Central memory CD8-positive, alpha-beta T cell (primary cell): ENCODE measurements around the gene SCD5.

Experiments used
- ATAC-seq: fragments of 150-1000 bp; cut with Tn5 transposase; replicated peaks from 2 replicates; pipeline ENCODE4 v1.10.0; 2022; ENCODE audit warnings: mild to moderate bottlenecking, moderate FRiP score, moderate number of reproducible peaks; ENCODE audit not compliant: poor library complexity, severe bottlenecking; ENCODE audit errors: extremely low read depth
- DNase-seq, 2 donors: peaks; one replicate each; pipeline ENCODE4 v3.0.0; 2021; ENCODE audit warnings: low spot score in 2 of 2
- H3K27ac Mint-ChIP-seq: one replicate; pipeline ENCODE4 v1.8.0; 2022; ENCODE audit warnings: low read depth, mild to moderate bottlenecking, moderate library complexity, mixed read lengths
- H3K27me3 Mint-ChIP-seq: one replicate; pipeline ENCODE4 v1.8.0; 2022; ENCODE audit warnings: mixed read lengths
- H3K36me3 Mint-ChIP-seq: one replicate; pipeline ENCODE4 v1.8.0; 2022; ENCODE audit warnings: mild to moderate bottlenecking, moderate library complexity, mixed read lengths; ENCODE audit not compliant: insufficient read depth
- H3K4me1 Mint-ChIP-seq: one replicate; pipeline ENCODE4 v1.8.0; 2022; ENCODE audit warnings: mixed read lengths
- H3K4me3 Mint-ChIP-seq: one replicate; pipeline ENCODE4 v1.8.0; 2022; ENCODE audit warnings: mild to moderate bottlenecking, moderate library complexity, mixed read lengths
- H3K9me3 Mint-ChIP-seq: one replicate; pipeline ENCODE4 v1.8.0; 2022; ENCODE audit warnings: mixed read lengths

The SCD5 gene

DNA sequence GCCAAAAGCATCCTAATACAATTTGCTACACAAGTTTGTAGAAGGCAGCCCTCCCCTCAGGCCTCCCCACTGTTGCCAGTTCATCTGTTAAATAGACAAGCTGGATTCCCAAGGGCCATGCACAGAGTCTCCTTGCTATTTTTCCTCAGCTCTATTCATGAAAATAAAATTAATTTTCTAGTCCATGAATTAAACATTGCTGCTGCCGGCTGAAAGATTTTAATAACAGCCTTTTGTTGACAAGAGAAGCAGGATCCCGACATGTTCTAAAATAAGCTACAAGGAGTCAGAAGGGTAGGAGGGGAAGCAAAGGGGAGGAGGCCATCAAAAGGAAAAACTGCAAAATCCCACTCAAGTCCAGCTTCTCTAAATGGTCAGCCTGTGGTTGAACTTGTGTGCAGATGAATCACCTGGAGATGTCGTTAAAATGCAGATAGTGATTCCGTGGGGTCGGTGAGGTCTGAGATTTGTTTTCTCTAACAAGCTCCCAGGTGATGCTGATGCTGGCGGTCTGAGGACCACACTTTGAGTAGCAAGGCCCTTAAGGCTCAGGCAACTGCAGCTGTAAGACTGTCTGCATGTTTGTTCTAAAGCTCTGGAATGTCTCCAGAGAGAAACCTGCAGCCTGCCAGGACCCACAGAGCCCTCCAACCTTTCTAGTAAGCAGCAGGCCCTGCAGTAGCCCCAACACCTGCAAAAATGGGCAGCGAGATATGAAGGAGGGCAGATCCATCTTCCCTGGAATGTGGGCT, 9.4 kb downstream of the SCD5 start:
- Mint-ChIP-seq H3K4me3 (no peak overlapping the region), H3K27me3 (no peaks in the 10 kb centered on the region), H3K4me1 (peaks cover 3% of the 10 kb centered on the region), H3K9me3 (no peaks in the 10 kb centered on the region), H3K36me3 (peaks cover 1% of the 10 kb centered on the region), H3K27ac (no peak overlapping the region)
- ATAC-seq (no peak), DNase-seq (no peak)

DNA sequence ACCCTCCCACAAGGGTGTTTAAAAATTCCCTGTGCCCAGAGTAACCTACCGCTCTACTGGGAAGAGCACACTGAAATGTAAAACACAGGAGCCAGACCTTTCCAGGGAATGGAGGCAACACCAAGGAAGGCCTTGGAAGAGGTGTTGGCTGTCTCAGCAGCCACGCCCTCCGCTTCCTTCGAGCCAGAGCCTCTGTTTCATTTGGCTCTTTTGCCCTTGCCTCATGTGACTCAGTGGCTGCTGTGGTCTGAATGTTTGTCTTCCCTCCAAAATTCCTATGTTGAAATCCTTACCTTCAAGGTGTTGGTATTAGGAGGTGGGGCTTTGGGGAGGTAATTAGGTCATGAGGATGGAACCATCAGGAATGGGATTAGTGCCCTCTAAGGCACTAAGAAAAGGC, 11.3 kb downstream of the SCD5 start:
- ATAC-seq (no peak), DNase-seq (no peak)
- H3K9me3 Mint-ChIP-seq, result no peaks in the 10 kb centered on the region
- peaks cover 3% of the 10 kb centered on the region for H3K4me1 Mint-ChIP-seq
- peaks cover 1% of the 10 kb centered on the region for H3K36me3 Mint-ChIP-seq
- no peak overlapping the region for H3K4me3 Mint-ChIP-seq
- H3K27ac Mint-ChIP-seq, result no peak overlapping the region
- H3K27me3 Mint-ChIP-seq, result no peaks in the 10 kb centered on the region

DNA sequence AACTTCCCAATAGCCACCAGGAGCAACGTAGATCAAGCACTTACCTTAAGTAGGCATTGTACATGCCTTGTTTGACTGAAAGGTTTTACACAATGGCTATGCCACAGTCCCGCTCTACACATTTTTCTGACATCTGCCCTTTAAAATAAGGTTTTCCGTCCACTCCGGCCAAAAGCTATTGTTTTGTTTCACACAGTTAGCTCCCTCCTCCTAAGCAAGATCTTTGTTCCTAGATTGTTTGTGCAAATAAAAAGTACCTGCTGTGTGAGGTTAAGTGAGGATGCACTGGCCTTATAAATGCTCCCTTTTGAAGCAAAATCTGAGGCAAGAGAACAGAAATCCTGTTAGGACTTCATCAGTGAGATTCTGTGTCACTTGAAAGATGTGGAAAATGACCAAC, 11.8 kb downstream of the SCD5 start:
- H3K4me3 Mint-ChIP-seq, result no peak overlapping the region
- DNase-seq (no peak), ATAC-seq (no peak)
- peaks cover 1% of the 10 kb centered on the region for H3K36me3 Mint-ChIP-seq
- no peaks in the 10 kb centered on the region for H3K9me3 Mint-ChIP-seq
- peaks cover 3% of the 10 kb centered on the region for H3K4me1 Mint-ChIP-seq
- no peaks in the 10 kb centered on the region for H3K27me3 Mint-ChIP-seq
- no peak overlapping the region for H3K27ac Mint-ChIP-seq

DNA sequence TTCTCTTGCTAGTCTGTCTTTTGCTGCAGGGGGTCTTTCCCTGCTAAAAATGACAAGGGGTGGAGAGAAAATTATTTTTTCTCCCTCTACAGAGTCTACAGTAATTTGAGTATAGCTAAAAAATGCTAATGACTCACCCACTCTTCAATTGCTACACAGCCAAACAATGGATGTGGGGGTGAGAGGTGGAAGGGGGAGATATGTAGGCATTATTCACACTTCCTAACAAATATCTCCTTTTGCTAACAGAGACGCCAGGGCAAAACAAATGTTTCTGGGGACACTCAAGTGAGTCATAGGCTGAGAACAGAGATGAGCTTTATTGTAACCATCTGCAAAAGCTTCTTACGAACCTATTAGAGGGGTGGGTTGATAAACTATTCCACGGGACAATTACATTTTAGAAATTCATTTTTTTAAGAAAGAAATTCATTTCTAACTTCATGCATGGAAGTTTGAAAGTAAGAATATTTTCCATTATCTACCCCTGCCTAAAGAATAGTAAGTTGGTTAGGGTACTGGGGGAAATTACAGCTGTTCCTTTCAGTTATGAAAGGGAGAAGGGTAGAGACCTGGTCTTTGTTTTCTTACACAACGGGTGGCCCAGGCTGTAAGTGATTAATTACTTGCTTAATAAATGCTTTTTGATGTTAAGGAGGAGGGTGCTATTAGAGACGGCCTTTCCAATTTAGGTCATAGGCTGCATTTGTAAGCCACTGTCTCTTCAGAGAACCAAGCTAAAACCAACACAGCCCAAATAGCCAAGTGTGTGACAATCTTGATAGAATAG, 12.8 kb downstream of the SCD5 start:
- DNase-seq, result no peak
- Mint-ChIP-seq H3K4me3 (no peak overlapping the region), H3K9me3 (no peaks in the 10 kb centered on the region), H3K27me3 (no peaks in the 10 kb centered on the region), H3K4me1 (no peaks in the 10 kb centered on the region), H3K36me3 (peaks cover 1% of the 10 kb centered on the region), H3K27ac (no peak overlapping the region)
- no peak for ATAC-seq

DNA sequence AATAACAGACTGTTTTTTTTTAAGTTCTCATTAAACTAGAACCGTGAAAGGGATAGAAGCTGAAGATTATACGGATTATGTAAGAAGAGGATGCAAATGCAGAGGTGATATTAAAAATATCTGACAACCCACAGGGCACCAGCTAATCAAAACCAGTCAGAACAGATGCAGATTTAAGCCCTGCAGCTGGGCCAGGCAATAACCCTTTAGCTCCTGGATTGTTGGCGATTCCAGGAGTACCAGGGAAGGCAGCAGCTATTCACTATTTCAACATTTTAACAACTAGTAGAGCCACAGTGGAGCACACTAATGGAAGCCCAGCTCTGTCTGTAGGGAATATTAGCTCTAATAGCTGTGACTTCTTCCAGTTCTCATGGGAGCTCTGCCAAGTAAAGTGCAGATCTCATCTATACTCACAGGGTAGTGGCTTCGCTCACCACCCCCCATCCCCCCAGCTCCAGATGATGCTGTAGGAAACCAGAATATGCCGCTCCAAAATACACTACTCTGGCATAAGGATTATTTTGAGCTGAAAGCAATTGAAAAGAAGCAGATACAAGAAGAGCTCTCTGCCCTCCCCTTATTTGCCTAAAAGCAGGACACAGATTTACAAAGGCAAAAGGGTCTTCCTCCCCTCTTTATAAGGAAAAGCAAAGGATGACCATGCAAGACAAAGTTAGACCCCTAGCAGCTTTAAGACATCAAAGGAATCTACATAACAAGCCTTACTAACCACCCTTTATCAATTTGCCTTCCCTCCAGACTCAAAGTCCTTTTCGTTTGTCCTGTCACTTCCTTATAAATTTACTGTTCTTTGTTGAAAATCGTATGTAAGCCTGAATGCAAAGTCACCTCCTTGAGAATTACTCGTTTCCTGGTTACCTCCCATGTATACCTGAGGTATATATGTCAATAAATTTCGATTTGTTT, 13.7 kb downstream of the SCD5 start:
- H3K4me3 Mint-ChIP-seq, result no peak overlapping the region
- no peak for ATAC-seq
- H3K36me3 Mint-ChIP-seq, result peaks cover 1% of the 10 kb centered on the region
- DNase-seq, result no peak
- no peaks in the 10 kb centered on the region for H3K9me3 Mint-ChIP-seq
- no peak overlapping the region for H3K27ac Mint-ChIP-seq
- H3K27me3 Mint-ChIP-seq, result no peaks in the 10 kb centered on the region
- H3K4me1 Mint-ChIP-seq, result no peaks in the 10 kb centered on the region

GRCh38 chr4:82782626-82783345, 15.8 kb downstream of the SCD5 start:
- Mint-ChIP-seq H3K4me1 (no peaks in the 10 kb centered on the region), H3K9me3 (no peaks in the 10 kb centered on the region), H3K27me3 (no peaks in the 10 kb centered on the region), H3K27ac (no peak overlapping the region), H3K4me3 (no peak overlapping the region), H3K36me3 (peaks cover 1% of the 10 kb centered on the region)
- DNase-seq, result no peak
- ATAC-seq, result no peak

DNA sequence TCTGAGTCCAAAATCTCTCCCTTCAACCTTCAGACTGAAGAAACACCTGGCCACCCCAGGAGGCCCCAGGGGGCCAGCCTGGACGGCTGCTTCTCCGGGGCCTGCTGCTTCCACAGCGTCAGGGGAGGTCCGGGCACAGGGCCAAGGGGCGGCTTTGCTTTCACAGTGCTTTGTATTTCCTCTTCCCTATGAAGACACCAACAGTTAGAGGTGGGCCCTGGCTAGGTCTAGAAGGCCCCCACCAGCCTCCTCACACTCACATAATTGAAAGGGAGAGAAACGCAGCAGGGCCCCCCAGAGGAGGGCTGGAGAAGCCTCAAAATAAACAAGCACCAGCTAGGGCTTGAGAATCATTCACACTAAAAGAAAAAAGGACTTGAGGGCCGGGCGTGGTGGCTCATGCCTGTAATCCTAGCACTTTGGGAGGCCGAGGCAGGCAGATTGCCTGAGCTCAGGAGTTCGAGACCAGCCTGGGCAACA, 17.8 kb downstream of the SCD5 start:
- Mint-ChIP-seq H3K27ac (no peak overlapping the region), H3K9me3 (no peaks in the 10 kb centered on the region), H3K4me3 (no peak overlapping the region), H3K4me1 (no peaks in the 10 kb centered on the region), H3K36me3 (no peaks in the 10 kb centered on the region), H3K27me3 (no peaks in the 10 kb centered on the region)
- ATAC-seq (no peak), DNase-seq (no peak)

- H3K4me1 Mint-ChIP-seq, result no peaks in the 10 kb centered on the region
- H3K27ac Mint-ChIP-seq, result no peak overlapping the region
- no peaks in the 10 kb centered on the region for H3K27me3 Mint-ChIP-seq
- ATAC-seq (no peak), DNase-seq (no peak)
- no peak overlapping the region for H3K4me3 Mint-ChIP-seq
- H3K9me3 Mint-ChIP-seq, result no peaks in the 10 kb centered on the region
- H3K36me3 Mint-ChIP-seq, result no peaks in the 10 kb centered on the region
These were observed 18.3 kb downstream of the SCD5 start for GRCh38 chr4:82780170-82780751.

- no peak overlapping the region for H3K27ac Mint-ChIP-seq
- no peak for DNase-seq
- no peaks in the 10 kb centered on the region for H3K4me1 Mint-ChIP-seq
- H3K4me3 Mint-ChIP-seq, result no peak overlapping the region
- no peaks in the 10 kb centered on the region for H3K27me3 Mint-ChIP-seq
- no peaks in the 10 kb centered on the region for H3K9me3 Mint-ChIP-seq
- no peak for ATAC-seq
- no peaks in the 10 kb centered on the region for H3K36me3 Mint-ChIP-seq
These were observed 19.6 kb downstream of the SCD5 start for GRCh38 chr4:82779032-82779431.

- no peak for ATAC-seq
- Mint-ChIP-seq H3K36me3 (no peaks in the 10 kb centered on the region), H3K4me1 (no peaks in the 10 kb centered on the region), H3K27me3 (no peaks in the 10 kb centered on the region), H3K4me3 (no peak overlapping the region), H3K9me3 (no peaks in the 10 kb centered on the region), H3K27ac (no peak overlapping the region)
- DNase-seq, result no peak
These were observed 20.6 kb downstream of the SCD5 start for GRCh38 chr4:82777857-82778525.

DNA sequence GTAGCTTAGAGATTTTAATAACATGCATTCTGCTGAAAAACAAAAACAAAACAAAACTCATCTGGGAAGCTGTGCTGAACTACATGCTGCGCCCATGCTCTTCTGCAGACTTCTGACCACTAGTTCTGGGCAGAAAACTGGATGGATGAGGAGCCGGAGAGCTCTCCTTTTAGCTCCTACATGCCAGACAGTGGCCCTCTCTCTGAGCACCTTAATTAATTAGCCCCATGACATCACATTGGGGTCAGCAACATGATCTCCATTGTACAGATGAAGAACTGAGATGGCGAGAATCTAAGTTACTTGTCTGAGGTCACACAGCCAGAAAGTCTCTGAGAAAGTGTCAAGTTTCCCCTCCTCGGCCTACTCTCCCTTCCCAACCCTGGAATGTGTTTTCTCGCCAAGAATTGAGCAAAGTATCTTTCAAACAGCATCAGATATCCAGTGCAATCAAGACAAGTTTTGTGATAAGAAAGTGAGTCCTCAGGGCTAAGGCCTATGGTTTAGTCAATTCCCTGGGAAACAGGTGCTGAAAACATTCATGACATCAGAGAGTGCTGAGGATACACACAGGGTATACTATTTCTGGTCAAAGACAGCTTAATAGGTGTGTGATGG, 21.6 kb downstream of the SCD5 start:
- no peak overlapping the region for H3K27ac Mint-ChIP-seq
- H3K4me3 Mint-ChIP-seq, result no peak overlapping the region
- no peak for DNase-seq
- H3K36me3 Mint-ChIP-seq, result no peaks in the 10 kb centered on the region
- ATAC-seq, result no peak
- no peaks in the 10 kb centered on the region for H3K9me3 Mint-ChIP-seq
- H3K4me1 Mint-ChIP-seq, result no peaks in the 10 kb centered on the region
- H3K27me3 Mint-ChIP-seq, result no peaks in the 10 kb centered on the region
